GM12875 (cell line): ENCODE measurements around the gene HERC4.

Experiments
- H3K4me3 ChIP-seq: one replicate; pipeline ENCODE4 v1.5.1; 2011; ENCODE audit warnings: low read depth, low read length, control low read depth
- CTCF ChIP-seq: IDR thresholded peaks from 2 replicates; pipeline ENCODE4 v1.5.1; 2011; ENCODE audit warnings: low read depth, mild to moderate bottlenecking, control low read depth, inconsistent platforms, low read length, moderate library complexity, borderline replicate concordance; ENCODE audit not compliant: insufficient read depth

Gene HERC4

GRCh38 chr10:67914777-67915340 lies 160.2 kb downstream of the HERC4 start:
- no peak overlapping the region for H3K4me3 ChIP-seq
- no peak for TF ChIP-seq CTCF

- no peak for TF ChIP-seq CTCF
- H3K4me3 ChIP-seq: no peak overlapping the region
Measured at GRCh38 chr10:67912331-67912946, 162.6 kb downstream of the HERC4 start.

- no peak overlapping the region for H3K4me3 ChIP-seq
- no peak for TF ChIP-seq CTCF
Measured at GRCh38 chr10:67903581-67903980, 171.5 kb downstream of the HERC4 start.

- no peak for TF ChIP-seq CTCF
- no peak overlapping the region for H3K4me3 ChIP-seq
Measured at GRCh38 chr10:67893637-67894036, 181.4 kb downstream of the HERC4 start.

- no peak for TF ChIP-seq CTCF
- H3K4me3 ChIP-seq: peak overlapping the region; percentile 86
Measured at GRCh38 chr10:67884842-67885670, 190.0 kb downstream of the HERC4 start.

GRCh38 chr10:67884313-67884841 lies 190.7 kb downstream of the HERC4 start, which contains the start of gene SIRT1:
SIRT1 (plus strand) TSS chr10:67884656; CDS start chr10:67884722, 66 bp downstream.
- TF ChIP-seq CTCF: no peak
- H3K4me3 ChIP-seq: peak within 1 kb of the TSS; percentile 86
